Activated T-cell treated with anti-CD3 and anti-CD28 coated beads, Interleukin-2, amount 50 U/mL, for 48 hours (primary cell): Measurements from ENCODE around the gene RBM10.
A peak's percentile ranks its signal among the peaks of the same experiment; 100 is the strongest.
"Not testable (repeated sequence)": the region's sequence is repeated elsewhere in the genome, so short reads cannot be mapped to it uniquely, and the experiment has no call there.

Experiments used
- DNase-seq, 2 experiments: peaks; one replicate each; pipeline ENCODE4 v3.0.0-alpha.2; 2020

Gene RBM10

GRCh38 chrX:47144626-47145394 is at the start of gene RBM10, which contains the start of gene NDUFB11:
Gene RBM10, plus strand, starts transcription at chrX:47145221. Its CDS starts 2,261 bp downstream, at chrX:47147482.
Gene NDUFB11, minus strand, starts transcription at chrX:47144702. Its CDS starts 23 bp downstream, at chrX:47144679.
- peak; percentile 89 to 92 for DNase-seq

- DNase-seq: no peak
Measured at GRCh38 chrX:47097018-47097417, 48.0 kb upstream of the RBM10 start.

GRCh38 chrX:47098338-47099094 is 46.5 kb upstream of the RBM10 start:
- no peak for DNase-seq

- DNase-seq: no peak
Measured at GRCh38 chrX:47101206-47101605, 43.8 kb upstream of the RBM10 start.

- DNase-seq: not testable (repeated sequence)
Measured at GRCh38 chrX:47110936-47111615, 33.9 kb upstream of the RBM10 start.

- DNase-seq: no peak
Measured at GRCh38 chrX:47112316-47112954, 32.6 kb upstream of the RBM10 start.

- DNase-seq: not testable (repeated sequence)
Measured at GRCh38 chrX:47116551-47117110, 28.4 kb upstream of the RBM10 start.

GRCh38 chrX:47124466-47124865 is 20.6 kb upstream of the RBM10 start:
- not testable (repeated sequence) for DNase-seq

GRCh38 chrX:47129157-47129898 is 15.7 kb upstream of the RBM10 start:
- peak; percentile 93 to 94 for DNase-seq

GRCh38 chrX:47129899-47130358 is 15.1 kb upstream of the RBM10 start:
- no peak for DNase-seq

GRCh38 chrX:47133493-47133892 is 11.5 kb upstream of the RBM10 start:
- no peak for DNase-seq

- DNase-seq: not testable (repeated sequence)
Measured at GRCh38 chrX:47135650-47136049, 9.4 kb upstream of the RBM10 start.

GRCh38 chrX:47138171-47138570 is 6.8 kb upstream of the RBM10 start:
- DNase-seq: no peak

GRCh38 chrX:47143894-47144625 is 961 bp upstream of the RBM10 start:
- no peak for DNase-seq

GRCh38 chrX:47145395-47146120 is 537 bp downstream of the RBM10 start:
- DNase-seq: no peak

GRCh38 chrX:47146121-47146935 is 1.3 kb downstream of the RBM10 start:
- no peak for DNase-seq

GRCh38 chrX:47146936-47147859 is 2.2 kb downstream of the RBM10 start:
- DNase-seq: no peak

- no peak for DNase-seq
Measured at GRCh38 chrX:47148946-47149345, 3.9 kb downstream of the RBM10 start.
